Measurements from ENCODE around the gene DLG2.

DNA sequence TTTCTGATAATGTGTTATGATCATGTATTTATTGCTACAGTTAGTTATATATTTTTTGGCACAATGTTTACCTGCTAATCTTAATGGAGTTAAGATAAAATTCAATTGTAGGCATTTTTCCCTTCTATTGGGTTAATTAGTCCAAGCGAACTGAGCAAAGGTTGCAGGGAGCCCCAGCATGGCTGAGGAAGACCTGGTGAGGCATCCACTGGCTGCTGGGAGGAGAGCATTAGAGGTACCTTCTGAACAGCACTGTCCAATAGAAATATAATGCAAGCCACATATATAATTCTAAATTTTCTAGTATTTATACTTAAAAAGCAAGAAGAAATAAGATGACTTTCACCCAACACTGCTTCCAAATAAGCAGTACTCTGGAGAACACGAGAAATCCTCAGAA, 19.9 kb upstream of the DLG2 start:
- TF ChIP-seq, protein P1, sequence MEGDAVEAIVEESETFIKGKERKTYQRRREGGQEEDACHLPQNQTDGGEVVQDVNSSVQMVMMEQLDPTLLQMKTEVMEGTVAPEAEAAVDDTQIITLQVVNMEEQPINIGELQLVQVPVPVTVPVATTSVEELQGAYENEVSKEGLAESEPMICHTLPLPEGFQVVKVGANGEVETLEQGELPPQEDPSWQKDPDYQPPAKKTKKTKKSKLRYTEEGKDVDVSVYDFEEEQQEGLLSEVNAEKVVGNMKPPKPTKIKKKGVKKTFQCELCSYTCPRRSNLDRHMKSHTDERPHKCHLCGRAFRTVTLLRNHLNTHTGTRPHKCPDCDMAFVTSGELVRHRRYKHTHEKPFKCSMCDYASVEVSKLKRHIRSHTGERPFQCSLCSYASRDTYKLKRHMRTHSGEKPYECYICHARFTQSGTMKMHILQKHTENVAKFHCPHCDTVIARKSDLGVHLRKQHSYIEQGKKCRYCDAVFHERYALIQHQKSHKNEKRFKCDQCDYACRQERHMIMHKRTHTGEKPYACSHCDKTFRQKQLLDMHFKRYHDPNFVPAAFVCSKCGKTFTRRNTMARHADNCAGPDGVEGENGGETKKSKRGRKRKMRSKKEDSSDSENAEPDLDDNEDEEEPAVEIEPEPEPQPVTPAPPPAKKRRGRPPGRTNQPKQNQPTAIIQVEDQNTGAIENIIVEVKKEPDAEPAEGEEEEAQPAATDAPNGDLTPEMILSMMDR (IDR thresholded peaks at IDR 0.05; ENCODE audit: low read depth, low read length), result no peak
- no peak for TF ChIP-seq EZH2phosphoT487 (IDR thresholded peaks at IDR 0.05; ENCODE audit: low read depth)
